HepG2 (cell line): ENCODE data around the gene NOTO.

ENCODE experiments used
- KDM1A ChIP-seq: IDR thresholded peaks from 2 replicates; pipeline ENCODE4 v1.6.1; 2016; ENCODE audit warnings: missing compliant biosample characterization
- POLR2AphosphoS5 ChIP-seq: IDR thresholded peaks from 2 replicates; pipeline ENCODE4 v1.6.1; 2012; ENCODE audit warnings: low read depth, low read length
- ZNF670 ChIP-seq: sonication (generic); formaldehyde crosslinking; IDR thresholded peaks from 2 replicates; pipeline ENCODE4 v1.8.0; 2022; ENCODE audit warnings: mild to moderate bottlenecking, missing genetic modification reagents, borderline replicate concordance

DNA sequence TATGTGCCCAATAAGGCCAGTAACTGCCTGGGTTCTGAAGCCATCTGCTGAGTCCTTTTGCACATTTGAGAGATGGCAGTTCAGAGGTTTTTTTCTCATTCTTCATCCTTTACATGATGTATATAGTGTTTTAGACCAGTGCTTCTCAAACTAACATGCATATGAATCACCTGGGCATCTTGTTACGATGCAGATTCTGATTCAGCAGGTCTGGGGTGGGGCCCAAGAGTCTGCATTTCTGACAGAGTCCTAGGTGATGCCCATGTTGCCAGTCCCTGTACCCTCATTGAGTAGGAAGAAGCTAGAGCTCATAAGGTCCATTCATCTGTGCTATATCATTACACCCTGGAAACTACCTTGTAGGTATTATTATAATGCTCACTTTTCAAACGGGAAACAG, 15.5 kb downstream of the NOTO start:
- TF ChIP-seq KDM1A (CRISPR knock-in tag) = no peak
- TF ChIP-seq ZNF670 (CRISPR knock-in tag) = no peak
- TF ChIP-seq POLR2AphosphoS5 = no peak
